Thoracic aorta (tissue), 2 donors: ENCODE results near the gene PDXK. TPM values are rescaled to one million over a fixed set of nuclear protein-coding genes. Genes with fewer than 3 reads are reported as not detected.

Source experiments
- ATAC-seq: fragments of 150-250 bp; one replicate; pipeline ENCODE4 v1.8.0; 2017; ENCODE audit warnings: low read depth; ENCODE audit not compliant: insufficient number of reproducible peaks, low FRiP score
- DNase-seq: peaks from one replicate; pipeline ENCODE4 v3.0.0-alpha.2; 2020; ENCODE audit warnings: low spot score
- H3K27ac ChIP-seq, 2 donors: fragments of 200-600 bp; sonication (generic); 1 replicate in 1 of 2; 2 replicates in 1 of 2; pipeline ENCODE4 v1.5.1; 2016; ENCODE audit warnings: mild to moderate bottlenecking in 2 of 2, moderate library complexity in 2 of 2
- H3K27me3 ChIP-seq: fragments of 200-600 bp; sonication (generic); replicated peaks from 2 replicates; pipeline ENCODE4 v1.6.0; 2016; ENCODE audit warnings: mild to moderate bottlenecking; ENCODE audit not compliant: insufficient read depth
- H3K36me3 ChIP-seq: fragments of 200-600 bp; sonication (generic); one replicate; pipeline ENCODE4 v1.5.1; 2016
- H3K4me1 ChIP-seq, 2 donors: fragments of 200-600 bp; sonication (generic); 1 replicate in 1 of 2; 2 replicates in 1 of 2; pipeline versions ENCODE4 v1.5.1 to v1.6.0; 2016; ENCODE audit warnings: low read depth in 2 of 2, mild to moderate bottlenecking in 1 of 2; ENCODE audit not compliant: control insufficient read depth in 1 of 2
- H3K4me3 ChIP-seq: fragments of 200-600 bp; sonication (generic); 2 replicates; pipeline ENCODE4 v1.5.1; 2016; ENCODE audit warnings: mild to moderate bottlenecking
- H3K9me3 ChIP-seq: fragments of 200-600 bp; sonication (generic); 2 replicates; pipeline ENCODE4 v1.5.1; 2016
- total RNA-seq, 2 donors: library from RNA; depleted of rRNA; stranded (reverse); fragments of >200 nt; gene quantifications; one replicate each; pipeline versions ENCODE4 v1.1.0 to v1.2.3, GENCODE V29; 2016
- TF ChIP-seq, protein P1 (sequence below): fragments of 200-600 bp; sonication (generic); IDR thresholded peaks from one replicate; pipeline ENCODE4 v1.5.1; 2019; ENCODE audit warnings: antibody characterized with exemption

The PDXK gene
- total RNA-seq, 2 donors from 2014 or later: 52.4 to 64.7 TPM

DNA sequence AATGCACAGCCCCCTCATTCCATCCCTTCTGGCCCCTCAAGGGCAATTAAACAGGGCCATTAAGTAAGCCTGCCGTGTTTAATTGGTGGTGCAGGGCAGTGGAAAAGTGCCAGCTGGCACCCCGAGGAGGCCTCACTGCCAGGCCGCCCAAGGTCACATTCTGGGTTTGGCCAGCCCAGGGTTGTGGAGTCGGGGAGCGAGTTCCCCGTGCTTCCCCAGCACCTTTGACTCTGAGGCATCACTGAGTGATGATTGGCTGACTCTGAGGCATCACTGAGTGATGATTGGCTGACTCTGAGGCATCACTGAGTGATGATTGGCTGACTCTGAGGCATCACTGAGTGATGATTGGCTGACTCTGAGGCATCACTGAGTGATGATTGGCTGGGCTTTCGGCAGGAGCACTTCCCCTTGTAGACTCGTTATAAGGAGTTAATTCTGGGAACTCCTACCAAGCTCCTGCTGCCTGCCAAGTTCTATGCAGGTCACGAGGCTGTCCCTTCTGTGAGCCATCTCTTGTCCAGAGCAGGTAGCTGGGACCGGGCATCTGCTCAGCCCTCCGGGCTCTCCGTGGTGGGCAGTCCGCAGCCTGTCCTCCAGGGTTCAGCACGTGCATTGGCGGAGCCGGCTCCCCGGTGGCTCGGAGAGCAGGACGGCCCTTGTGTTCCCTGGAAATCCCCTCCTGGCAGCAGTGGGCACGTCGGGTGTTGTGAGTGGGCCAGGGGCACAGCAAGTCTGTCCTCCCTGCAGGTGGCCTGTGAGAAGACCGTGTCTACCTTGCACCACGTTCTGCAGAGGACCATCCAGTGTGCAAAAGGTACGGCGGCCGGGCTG, 36.2 kb downstream of the PDXK start:
- Histone ChIP-seq H3K27me3 (no peaks in the 10 kb centered on the region), H3K27ac (no peak overlapping the region), H3K36me3 (peaks cover 42% of the 10 kb centered on the region), H3K4me3 (no peak overlapping the region), H3K4me1 (peaks cover 11 to 23% of the 10 kb centered on the region in 2 donors), H3K9me3 (no peaks in the 10 kb centered on the region)
- TF ChIP-seq, protein P1, sequence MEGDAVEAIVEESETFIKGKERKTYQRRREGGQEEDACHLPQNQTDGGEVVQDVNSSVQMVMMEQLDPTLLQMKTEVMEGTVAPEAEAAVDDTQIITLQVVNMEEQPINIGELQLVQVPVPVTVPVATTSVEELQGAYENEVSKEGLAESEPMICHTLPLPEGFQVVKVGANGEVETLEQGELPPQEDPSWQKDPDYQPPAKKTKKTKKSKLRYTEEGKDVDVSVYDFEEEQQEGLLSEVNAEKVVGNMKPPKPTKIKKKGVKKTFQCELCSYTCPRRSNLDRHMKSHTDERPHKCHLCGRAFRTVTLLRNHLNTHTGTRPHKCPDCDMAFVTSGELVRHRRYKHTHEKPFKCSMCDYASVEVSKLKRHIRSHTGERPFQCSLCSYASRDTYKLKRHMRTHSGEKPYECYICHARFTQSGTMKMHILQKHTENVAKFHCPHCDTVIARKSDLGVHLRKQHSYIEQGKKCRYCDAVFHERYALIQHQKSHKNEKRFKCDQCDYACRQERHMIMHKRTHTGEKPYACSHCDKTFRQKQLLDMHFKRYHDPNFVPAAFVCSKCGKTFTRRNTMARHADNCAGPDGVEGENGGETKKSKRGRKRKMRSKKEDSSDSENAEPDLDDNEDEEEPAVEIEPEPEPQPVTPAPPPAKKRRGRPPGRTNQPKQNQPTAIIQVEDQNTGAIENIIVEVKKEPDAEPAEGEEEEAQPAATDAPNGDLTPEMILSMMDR: no peak
- ATAC-seq (no peak), DNase-seq (no peak)

DNA sequence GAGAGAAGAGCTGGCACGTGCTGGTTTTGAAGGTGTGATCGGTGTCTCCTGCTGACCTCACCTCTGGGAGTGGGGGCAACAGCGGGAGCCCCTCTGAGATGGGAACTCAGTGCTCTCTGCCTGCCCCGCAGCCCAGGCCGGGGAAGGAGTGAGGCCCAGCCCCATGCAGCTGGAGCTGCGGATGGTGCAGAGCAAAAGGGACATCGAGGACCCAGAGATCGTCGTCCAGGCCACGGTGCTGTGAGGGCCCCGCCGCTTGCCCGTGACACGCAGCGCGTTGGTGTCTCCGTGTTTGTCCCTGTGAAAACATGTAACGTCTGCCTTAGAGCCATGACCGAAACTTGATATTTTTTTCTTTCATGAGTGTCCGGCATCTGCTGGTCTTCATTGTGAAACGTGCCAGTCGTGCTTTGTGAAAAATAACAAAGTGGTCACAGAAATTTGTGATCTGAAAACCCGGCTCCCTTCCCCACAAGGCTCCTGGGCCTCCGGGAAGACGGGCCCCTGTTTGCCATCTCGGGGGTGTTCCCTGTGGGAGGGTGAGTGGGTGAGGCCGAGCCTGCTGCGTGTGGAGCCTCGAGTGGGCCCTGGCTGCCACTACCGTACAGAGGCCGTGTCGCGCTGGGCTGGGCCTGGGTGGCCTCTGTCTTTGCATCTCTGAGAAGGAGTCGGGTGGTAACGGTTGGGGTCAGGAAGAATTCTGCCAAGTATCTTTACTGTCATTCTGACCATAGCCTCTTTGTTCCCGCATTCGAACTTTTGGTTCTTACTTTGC, 37.1 kb downstream of the PDXK start:
- DNase-seq (no peak), ATAC-seq (no peak)
- Histone ChIP-seq H3K9me3 (no peaks in the 10 kb centered on the region), H3K27me3 (no peaks in the 10 kb centered on the region), H3K27ac (no peak overlapping the region), H3K36me3 (peaks cover 38% of the 10 kb centered on the region), H3K4me3 (no peak overlapping the region), H3K4me1 (peaks cover 11 to 23% of the 10 kb centered on the region in 2 donors)
- TF ChIP-seq, protein P1: no peak

DNA sequence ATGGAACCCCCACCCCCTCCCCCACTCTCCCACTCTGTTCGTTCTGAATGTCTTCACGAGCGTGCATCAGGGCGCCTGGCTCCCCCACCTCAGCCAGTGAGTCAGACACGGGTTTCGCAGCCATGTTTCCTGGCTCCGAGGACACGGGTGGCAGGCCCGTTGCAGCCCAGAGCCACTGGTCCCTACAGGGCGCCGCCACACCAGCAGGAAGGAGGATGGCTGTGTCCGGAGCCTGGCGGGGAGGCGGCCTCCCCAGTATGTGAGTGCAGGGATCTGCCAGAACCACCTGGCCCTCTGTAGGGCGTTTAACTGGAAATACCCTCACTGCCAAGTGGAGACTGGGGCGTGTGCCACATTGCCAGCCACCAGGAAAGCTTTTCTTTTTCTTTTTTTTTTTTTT, 38.7 kb downstream of the PDXK start:
- Histone ChIP-seq H3K9me3 (no peaks in the 10 kb centered on the region), H3K4me1 (peaks cover 11 to 23% of the 10 kb centered on the region in 2 donors), H3K27me3 (no peaks in the 10 kb centered on the region), H3K36me3 (peaks cover 40% of the 10 kb centered on the region), H3K27ac (peak overlapping the region; percentile 75 to 81), H3K4me3 (peak overlapping the region; percentile 63)
- TF ChIP-seq, protein P1: no peak
- DNase-seq (no peak), ATAC-seq (peak; percentile 37)

DNA sequence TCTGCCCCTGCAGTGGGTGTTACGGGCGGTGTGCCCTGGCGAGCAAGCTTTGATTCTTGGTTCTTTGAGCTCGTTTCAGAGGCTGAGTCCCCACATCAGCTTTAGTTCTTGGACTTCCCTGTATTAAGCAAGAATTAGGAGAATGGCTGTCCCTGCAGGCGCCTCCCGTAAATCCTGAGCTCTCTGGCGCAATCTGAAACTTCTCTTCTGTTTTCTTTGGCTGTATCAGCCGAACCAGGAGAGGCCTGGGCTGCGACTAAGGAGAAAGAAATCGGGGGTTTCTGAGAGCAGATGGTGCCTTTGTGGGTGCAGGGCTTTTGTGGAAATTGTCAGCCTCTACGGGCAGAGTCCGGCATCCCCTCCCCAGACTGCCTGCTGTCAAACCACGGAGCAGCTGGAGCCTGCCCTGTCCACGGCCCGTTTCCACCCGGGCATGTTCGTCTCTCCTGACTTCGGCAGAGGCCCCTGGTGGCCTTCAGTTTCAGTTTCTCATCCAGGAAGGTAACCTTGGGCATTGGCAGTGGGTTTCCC, 39.2 kb downstream of the PDXK start:
- Histone ChIP-seq H3K4me1 (peaks cover 11 to 23% of the 10 kb centered on the region in 2 donors), H3K27ac (peak overlapping the region; percentile 75 to 81), H3K9me3 (no peaks in the 10 kb centered on the region), H3K27me3 (no peaks in the 10 kb centered on the region), H3K4me3 (peak overlapping the region; percentile 63), H3K36me3 (peaks cover 39% of the 10 kb centered on the region)
- ATAC-seq: peak; percentile 61
- TF ChIP-seq, protein P1: no peak
- no peak for DNase-seq

DNA sequence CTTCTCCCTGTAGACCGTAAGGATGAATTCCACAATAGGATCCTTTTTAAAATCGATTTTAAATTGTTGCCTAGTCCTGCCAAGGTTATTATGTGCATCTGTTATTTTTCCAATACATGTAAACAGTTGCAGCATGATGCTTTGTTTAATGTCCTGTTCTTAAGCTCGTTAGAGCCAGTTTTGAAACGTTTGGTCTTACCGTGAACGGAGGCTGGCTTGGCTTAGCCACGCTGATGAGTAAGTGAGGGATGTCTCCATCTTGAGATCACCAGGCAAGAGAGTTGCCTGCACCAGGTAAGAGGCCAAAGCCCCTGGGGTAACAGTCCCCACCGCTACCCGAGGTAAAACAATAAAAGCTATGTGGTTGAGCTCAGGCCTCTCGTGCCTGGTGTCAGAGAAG, 39.9 kb downstream of the PDXK start:
- ATAC-seq (no peak), DNase-seq (no peak)
- Histone ChIP-seq H3K9me3 (no peaks in the 10 kb centered on the region), H3K4me3 (no peak overlapping the region), H3K36me3 (peaks cover 33% of the 10 kb centered on the region), H3K27ac (peak overlapping the region; percentile 75 to 81), H3K27me3 (no peaks in the 10 kb centered on the region), H3K4me1 (peaks cover 11 to 23% of the 10 kb centered on the region in 2 donors)
- TF ChIP-seq, protein P1: no peak
